ENCODE results near the gene SOX13. TPM values are rescaled to one million over a fixed set of nuclear protein-coding genes. Genes with fewer than 3 reads are reported as not detected.
"Not testable (repeated sequence)": the region's sequence is repeated elsewhere in the genome, so short reads cannot be mapped to it uniquely, and the experiment has no call there.

The SOX13 gene
- total RNA-seq, 1 donor from 2014 or later: 64.4 TPM

GRCh38 chr1:204042516-204042915, 30.4 kb upstream of the SOX13 start:
- no peaks in the 10 kb centered on the region for H3K27me3 Mint-ChIP-seq (ENCODE audit: low read depth)
- no peak overlapping the region for H3K27ac Mint-ChIP-seq (ENCODE audit: unreplicated experiment)
- H3K4me3 Mint-ChIP-seq: no peak overlapping the region
- H3K9me3 Mint-ChIP-seq: no peaks in the 10 kb centered on the region
- no peak for DNase-seq (ENCODE audit: low read depth, low spot score)
- H3K4me1 Mint-ChIP-seq: peaks cover 15% of the 10 kb centered on the region
- no peak for TF ChIP-seq CTCF (conservative IDR thresholded peaks at IDR 0.05)
- no peaks in the 10 kb centered on the region for H3K36me3 Mint-ChIP-seq (ENCODE audit: low read depth)

- Mint-ChIP-seq H3K27me3 (ENCODE audit: low read depth) (no peaks in the 10 kb centered on the region), H3K36me3 (ENCODE audit: low read depth) (no peaks in the 10 kb centered on the region), H3K27ac (ENCODE audit: unreplicated experiment) (no peak overlapping the region), H3K9me3 (no peaks in the 10 kb centered on the region), H3K4me1 (peaks cover 17% of the 10 kb centered on the region), H3K4me3 (no peak overlapping the region)
- DNase-seq (ENCODE audit: low read depth, low spot score): no peak
- no peak for TF ChIP-seq CTCF (conservative IDR thresholded peaks at IDR 0.05)
Observed at GRCh38 chr1:204043680-204044079, 29.2 kb upstream of the SOX13 start.

- no peaks in the 10 kb centered on the region for H3K9me3 Mint-ChIP-seq
- no peak for DNase-seq (ENCODE audit: low read depth, low spot score)
- peaks cover 17% of the 10 kb centered on the region for H3K4me1 Mint-ChIP-seq
- H3K4me3 Mint-ChIP-seq: no peak overlapping the region
- no peaks in the 10 kb centered on the region for H3K27me3 Mint-ChIP-seq (ENCODE audit: low read depth)
- no peak for TF ChIP-seq CTCF (conservative IDR thresholded peaks at IDR 0.05)
- no peak overlapping the region for H3K27ac Mint-ChIP-seq (ENCODE audit: unreplicated experiment)
- H3K36me3 Mint-ChIP-seq (ENCODE audit: low read depth): no peaks in the 10 kb centered on the region
Observed at GRCh38 chr1:204044448-204044847, 28.5 kb upstream of the SOX13 start.

GRCh38 chr1:204045430-204045829, 27.5 kb upstream of the SOX13 start:
- Mint-ChIP-seq H3K4me3 (no peak overlapping the region), H3K36me3 (ENCODE audit: low read depth) (no peaks in the 10 kb centered on the region), H3K4me1 (peaks cover 17% of the 10 kb centered on the region), H3K27me3 (ENCODE audit: low read depth) (no peaks in the 10 kb centered on the region), H3K27ac (ENCODE audit: unreplicated experiment) (peak overlapping the region; percentile 68), H3K9me3 (no peaks in the 10 kb centered on the region)
- TF ChIP-seq CTCF (conservative IDR thresholded peaks at IDR 0.05): no peak
- no peak for DNase-seq (ENCODE audit: low read depth, low spot score)

GRCh38 chr1:204046346-204046745, 26.6 kb upstream of the SOX13 start:
- Mint-ChIP-seq H3K4me3 (no peak overlapping the region), H3K36me3 (ENCODE audit: low read depth) (no peaks in the 10 kb centered on the region), H3K4me1 (peaks cover 12% of the 10 kb centered on the region), H3K27ac (ENCODE audit: unreplicated experiment) (peak overlapping the region; percentile 30), H3K9me3 (no peaks in the 10 kb centered on the region), H3K27me3 (ENCODE audit: low read depth) (no peaks in the 10 kb centered on the region)
- no peak for TF ChIP-seq CTCF (conservative IDR thresholded peaks at IDR 0.05)
- DNase-seq (ENCODE audit: low read depth, low spot score): no peak

- not testable (repeated sequence) for H3K36me3 Mint-ChIP-seq (ENCODE audit: low read depth); H3K27ac Mint-ChIP-seq (ENCODE audit: unreplicated experiment); H3K9me3 Mint-ChIP-seq; H3K4me3 Mint-ChIP-seq; DNase-seq (ENCODE audit: low read depth, low spot score); H3K27me3 Mint-ChIP-seq (ENCODE audit: low read depth)
- H3K4me1 Mint-ChIP-seq: peaks cover 14% of the 10 kb centered on the region
Observed at GRCh38 chr1:204048796-204049195, 24.1 kb upstream of the SOX13 start.

Data from neural crest cell (in vitro differentiated cells).